OCI-LY3 (cell line): ENCODE results near the gene PPIP5K1.

Source experiments
- H2AFZ ChIP-seq: fragments of 200-600, 300-600 bp; shearing (Covaris generic); 2 replicates; pipeline ENCODE4 v1.6.0; 2014; ENCODE audit warnings: antibody characterized with exemption, low read depth, low read length
- H3K27ac ChIP-seq: fragments of 200-600, 300-600 bp; sonication (generic); 2 replicates; pipeline ENCODE4 v1.5.1; 2014; ENCODE audit warnings: mild to moderate bottlenecking, low read length, moderate library complexity, mixed read lengths
- H3K27me3 ChIP-seq: fragments of 200-600, 300-600 bp; sonication (generic); 2 replicates; pipeline ENCODE4 v1.6.1; 2014; ENCODE audit warnings: low read depth, low read length, mixed read lengths
- H3K36me3 ChIP-seq: fragments of 200-600, 300-600 bp; sonication (generic); replicated peaks from 2 replicates; pipeline ENCODE3; 2014; ENCODE audit warnings: low read depth, low read length, mixed read lengths
- H3K4me1 ChIP-seq: fragments of 300-600, 200-600 bp; sonication (generic); 2 replicates; pipeline ENCODE4 v1.6.1; 2014; ENCODE audit warnings: low read length, mixed read lengths
- H3K4me2 ChIP-seq: fragments of 200-600, 300-600 bp; sonication (generic); 2 replicates; pipeline ENCODE4 v1.6.1; 2014; ENCODE audit warnings: low read length, mixed read lengths
- H3K4me3 ChIP-seq: fragments of 300-600, 200-600 bp; sonication (generic); 2 replicates; pipeline ENCODE4 v1.5.1; 2014; ENCODE audit warnings: antibody characterized with exemption, mild to moderate bottlenecking, low read length, moderate library complexity
- H3K79me2 ChIP-seq: fragments of 300-600, 200-600 bp; shearing (Covaris generic); 2 replicates; pipeline ENCODE4 v1.6.1; 2014; ENCODE audit warnings: mild to moderate bottlenecking, low read length, mixed read lengths
- H3K9ac ChIP-seq: fragments of 300-600, 200-600 bp; shearing (Covaris generic); 2 replicates; pipeline ENCODE4 v1.6.0; 2014; ENCODE audit warnings: mild to moderate bottlenecking, low read length, moderate library complexity
- H3K9me3 ChIP-seq: fragments of 200-600, 300-600 bp; shearing (Covaris generic); 2 replicates; pipeline ENCODE4 v1.6.1; 2014; ENCODE audit warnings: low read length, mixed read lengths; ENCODE audit not compliant: insufficient read depth
- H4K20me1 ChIP-seq: fragments of 200-600, 300-600 bp; sonication (generic); 2 replicates; pipeline ENCODE4 v1.6.1; 2016; ENCODE audit warnings: low read length, mixed read lengths; ENCODE audit not compliant: insufficient read depth
- CTCF ChIP-seq: fragments of 200-600, 300-600 bp; sonication (generic); IDR thresholded peaks from 2 replicates; pipeline ENCODE4 v1.5.1; 2014; ENCODE audit warnings: antibody characterized with exemption, low read length, low read depth
- EZH2phosphoT487 ChIP-seq: fragments of 200-600 bp; shearing (Covaris generic); IDR thresholded peaks from 2 replicates; pipeline ENCODE4 v1.6.1; 2018; ENCODE audit warnings: antibody characterized with exemption, mixed run types, low read depth

The PPIP5K1 gene

GRCh38 chr15:43516185-43516584 is 73.8 kb downstream of the PPIP5K1 start:
- Histone ChIP-seq H4K20me1 (no peaks in the 10 kb centered on the region), H3K9me3 (no peaks in the 10 kb centered on the region), H3K4me1 (peaks cover 38% of the 10 kb centered on the region), H3K27ac (no peak overlapping the region), H2AFZ (no peak overlapping the region), H3K27me3 (peaks cover 24% of the 10 kb centered on the region), H3K4me2 (peak overlapping the region; percentile 41), H3K79me2 (no peaks in the 10 kb centered on the region), H3K4me3 (no peak overlapping the region), H3K9ac (no peak overlapping the region), H3K36me3 (no peaks in the 10 kb centered on the region)
- TF ChIP-seq CTCF = no peak

DNA sequence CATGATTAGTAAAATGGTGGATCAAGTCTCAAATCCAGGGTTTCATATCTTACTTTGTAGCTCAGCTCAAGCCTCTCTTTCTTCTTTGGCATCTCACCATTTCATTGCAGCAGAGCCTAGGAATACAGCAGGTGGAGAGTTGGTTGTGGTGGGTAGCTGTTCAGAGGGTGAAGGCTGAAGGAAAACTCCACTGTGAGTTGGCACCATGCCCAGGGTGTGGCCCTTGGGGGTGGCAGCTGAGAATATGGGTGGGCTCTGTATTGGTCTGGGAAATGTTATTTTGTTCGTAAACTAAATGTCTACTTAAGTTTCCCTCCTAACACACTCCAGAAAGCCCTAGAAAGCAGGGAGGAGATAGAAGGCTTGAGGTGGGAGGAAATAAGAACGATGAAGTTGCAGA is 74.3 kb downstream of the PPIP5K1 start:
- Histone ChIP-seq H3K27ac (no peak overlapping the region), H3K4me3 (no peak overlapping the region), H3K9ac (no peak overlapping the region), H3K9me3 (no peaks in the 10 kb centered on the region), H2AFZ (no peak overlapping the region), H3K4me1 (peaks cover 40% of the 10 kb centered on the region), H3K36me3 (no peaks in the 10 kb centered on the region), H4K20me1 (no peaks in the 10 kb centered on the region), H3K79me2 (no peaks in the 10 kb centered on the region), H3K4me2 (peak overlapping the region; percentile 41), H3K27me3 (peaks cover 24% of the 10 kb centered on the region)
- TF ChIP-seq CTCF = no peak
- TF ChIP-seq EZH2phosphoT487 = no peak

- TF ChIP-seq CTCF (peak; percentile 82), EZH2phosphoT487 (no peak)
- Histone ChIP-seq H4K20me1 (no peaks in the 10 kb centered on the region), H3K27ac (no peak overlapping the region), H3K79me2 (no peaks in the 10 kb centered on the region), H3K4me2 (no peak overlapping the region), H3K9me3 (no peaks in the 10 kb centered on the region), H3K36me3 (no peaks in the 10 kb centered on the region), H3K27me3 (peaks cover 24% of the 10 kb centered on the region), H3K4me1 (peaks cover 42% of the 10 kb centered on the region), H3K4me3 (no peak overlapping the region), H3K9ac (no peak overlapping the region), H2AFZ (no peak overlapping the region)
Observed at GRCh38 chr15:43514241-43515057, 75.6 kb downstream of the PPIP5K1 start.

GRCh38 chr15:43513550-43513949 is 76.5 kb downstream of the PPIP5K1 start:
- Histone ChIP-seq H3K27me3 (peaks cover 24% of the 10 kb centered on the region), H3K4me2 (no peak overlapping the region), H3K4me1 (peaks cover 35% of the 10 kb centered on the region), H3K36me3 (no peaks in the 10 kb centered on the region), H2AFZ (no peak overlapping the region), H3K79me2 (no peaks in the 10 kb centered on the region), H3K9me3 (no peaks in the 10 kb centered on the region), H3K9ac (no peak overlapping the region), H4K20me1 (no peaks in the 10 kb centered on the region), H3K4me3 (no peak overlapping the region), H3K27ac (no peak overlapping the region)
- TF ChIP-seq EZH2phosphoT487 (no peak), CTCF (no peak)
